Stimulated activated naive CD8-positive, alpha-beta T cell treated with anti-CD3 and anti-CD28 coated beads, Interleukin-15, Interleukin-2, amounts not matched to agents 100 U/mL and 50 U/mL, for 24 hours (primary cell): ENCODE data around the gene METTL22.

Source experiments
- ATAC-seq: fragments of 150-1000 bp; cut with Tn5 transposase; one replicate; pipeline ENCODE4 v1.10.0; 2021
- DNase-seq: peaks from one replicate; pipeline ENCODE4 v3.0.0; 2021

Gene METTL22

DNA sequence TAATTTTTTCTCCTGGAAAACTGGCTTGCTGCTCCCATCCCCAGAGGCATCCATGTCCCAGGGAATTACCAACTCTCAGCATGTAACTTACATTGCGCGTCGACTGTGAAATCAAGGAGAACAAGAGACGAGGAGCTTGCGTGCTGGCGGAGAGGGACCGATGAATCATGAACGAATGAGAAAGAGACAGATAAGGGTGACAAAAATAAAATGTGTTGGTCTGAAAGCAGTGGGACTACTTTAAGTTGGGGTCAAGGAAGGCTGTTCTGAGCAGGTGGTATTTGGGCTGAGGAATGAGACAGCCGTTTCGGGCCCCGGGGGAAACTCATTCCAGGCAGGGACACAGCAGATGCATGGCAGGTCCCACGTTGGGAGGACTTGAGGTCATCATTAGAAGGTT, 75.4 kb downstream of the METTL22 start:
- DNase-seq = no peak
- no peak for ATAC-seq

DNA sequence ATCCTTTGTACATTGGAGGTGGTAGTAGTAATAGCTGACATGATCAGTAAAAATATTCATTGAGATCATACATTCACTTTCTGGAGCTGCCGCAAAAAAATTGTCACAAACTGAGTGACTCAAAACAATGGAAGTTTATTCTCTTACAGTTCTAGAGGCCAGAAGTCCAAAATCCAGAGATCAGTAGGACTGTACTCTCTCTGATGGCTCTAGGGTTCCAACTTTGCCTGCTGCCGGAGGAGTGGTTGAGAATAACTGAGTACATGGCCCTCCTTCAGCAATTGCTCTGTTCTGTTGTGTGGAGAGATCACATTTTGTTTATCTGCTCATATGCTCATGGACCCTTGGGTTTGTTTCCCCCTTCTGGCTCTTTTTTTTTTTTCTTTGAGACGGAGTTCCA, 76.5 kb downstream of the METTL22 start:
- DNase-seq = no peak

More for the DNA sequence above, 76.5 kb downstream of the METTL22 start:
- ATAC-seq = no peak
